Mucosa of descending colon (tissue), 3 donors: ENCODE measurements around the gene MYO9B. TPM values are rescaled to one million over a fixed set of nuclear protein-coding genes. Genes with fewer than 3 reads are reported as not detected.

ENCODE experiments used
- ATAC-seq: fragments of 200-7000 bp; cut with Tn5 transposase; one replicate; pipeline ENCODE4 v1.9.1; 2020; ENCODE audit warnings: mild to moderate bottlenecking, moderate library complexity
- DNase-seq, 3 donors: peaks; one replicate each; pipeline ENCODE4 v3.0.0-alpha.2; 2020
- H3K36me3 ChIP-seq: fragments of 200-600 bp; one replicate; pipeline ENCODE4 v1.8.0; 2021; ENCODE audit warnings: low read depth, mild to moderate bottlenecking
- H3K4me1 ChIP-seq: fragments of 200-600 bp; one replicate; pipeline ENCODE4 v1.8.0; 2021; ENCODE audit warnings: low read depth, mild to moderate bottlenecking
- H3K4me3 ChIP-seq: fragments of 200-600 bp; one replicate; pipeline ENCODE4 v1.8.0; 2021; ENCODE audit warnings: mild to moderate bottlenecking
- H3K9me3 ChIP-seq: fragments of 200-600 bp; one replicate; pipeline ENCODE4 v1.8.0; 2021; ENCODE audit warnings: mild to moderate bottlenecking
- intact Hi-C, 2 donors: fragments of 100-400 bp; cut with DNase I in 1 of 2; cut with micrococcal nuclease in 1 of 2; formaldehyde crosslinking; loops; one replicate each; pipeline versions ENCODE4 v1.11.0 to v1.11.1; 2022; cut with DNase I, micrococcal nuclease
- total RNA-seq, 3 donors: library from RNA; stranded (reverse); fragmentation: NEBNext Ultra II Directional in 2 of 3; extraction: Animal tissue kit (Norgen Biotek cat#: 25700) in 2 of 3; gene quantifications; one replicate each; pipeline versions ENCODE4 v1.2.1 to v1.2.4, GENCODE V29; 2021 to 2023
- TF ChIP-seq, protein P1 (sequence below): fragments of 200-600 bp; IDR thresholded peaks from one replicate; pipeline ENCODE4 v1.8.0; 2022; ENCODE audit warnings: antibody characterized with exemption, mild to moderate bottlenecking
- donor health status: DM: no; HTN: no; CAD: no; lungs with moderate emphysema.
- donor health status: DM: no; HTN: no; CAD: no.
- donor health status: DM: no; HTN: yes; CAD: no.

The MYO9B gene
- total RNA-seq, 3 donors from 2014 or later = 73.7 to 91.8 (median 90.8) TPM

DNA sequence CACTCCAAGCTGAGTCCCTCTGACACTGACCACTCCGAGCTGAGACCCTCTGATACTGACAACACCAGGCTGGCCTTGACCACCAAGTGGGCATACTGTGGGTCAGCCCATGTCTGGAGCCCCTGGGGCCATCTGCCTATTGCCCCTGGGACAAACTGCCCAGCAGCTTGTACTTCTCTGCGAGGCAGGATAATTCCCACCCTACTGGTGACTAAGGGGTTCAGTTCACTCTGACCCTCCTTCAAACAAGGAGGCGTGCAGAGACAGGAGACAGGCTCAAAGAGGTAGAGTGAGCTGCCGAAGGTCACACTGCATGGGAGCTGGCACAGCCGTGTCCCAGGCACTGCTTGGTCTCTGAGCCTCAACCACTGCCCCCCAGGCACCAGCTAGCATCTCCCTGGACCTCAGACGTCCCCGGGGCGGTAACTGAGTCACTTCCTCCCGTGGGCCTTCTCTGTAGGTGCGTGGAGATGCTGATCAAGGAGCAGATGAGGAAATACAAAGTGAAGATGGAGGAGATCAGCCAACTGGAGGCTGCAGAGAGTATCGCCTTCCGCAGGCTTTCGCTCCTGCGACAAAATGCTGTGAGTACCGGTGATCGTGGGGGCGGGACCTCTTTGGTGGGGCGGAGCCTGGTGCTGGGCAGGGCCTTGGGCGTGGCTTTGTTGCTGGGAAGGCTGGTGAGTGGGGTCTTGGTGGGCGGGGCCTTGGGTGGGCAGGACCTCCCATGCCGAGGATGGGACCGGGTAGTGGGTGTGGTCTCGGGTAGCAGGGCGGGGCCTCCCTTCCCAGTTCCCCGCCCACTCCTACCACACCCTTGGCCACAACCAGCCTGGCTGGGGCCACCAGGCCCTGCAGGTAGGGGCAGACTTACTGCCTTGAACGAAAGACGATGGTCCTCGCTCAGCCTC, 133.8 kb downstream of the MYO9B start:
- DNase-seq (peak; percentile 45 to 75 (median 56)), ATAC-seq (peak; percentile 52)
- TF ChIP-seq, protein P1, sequence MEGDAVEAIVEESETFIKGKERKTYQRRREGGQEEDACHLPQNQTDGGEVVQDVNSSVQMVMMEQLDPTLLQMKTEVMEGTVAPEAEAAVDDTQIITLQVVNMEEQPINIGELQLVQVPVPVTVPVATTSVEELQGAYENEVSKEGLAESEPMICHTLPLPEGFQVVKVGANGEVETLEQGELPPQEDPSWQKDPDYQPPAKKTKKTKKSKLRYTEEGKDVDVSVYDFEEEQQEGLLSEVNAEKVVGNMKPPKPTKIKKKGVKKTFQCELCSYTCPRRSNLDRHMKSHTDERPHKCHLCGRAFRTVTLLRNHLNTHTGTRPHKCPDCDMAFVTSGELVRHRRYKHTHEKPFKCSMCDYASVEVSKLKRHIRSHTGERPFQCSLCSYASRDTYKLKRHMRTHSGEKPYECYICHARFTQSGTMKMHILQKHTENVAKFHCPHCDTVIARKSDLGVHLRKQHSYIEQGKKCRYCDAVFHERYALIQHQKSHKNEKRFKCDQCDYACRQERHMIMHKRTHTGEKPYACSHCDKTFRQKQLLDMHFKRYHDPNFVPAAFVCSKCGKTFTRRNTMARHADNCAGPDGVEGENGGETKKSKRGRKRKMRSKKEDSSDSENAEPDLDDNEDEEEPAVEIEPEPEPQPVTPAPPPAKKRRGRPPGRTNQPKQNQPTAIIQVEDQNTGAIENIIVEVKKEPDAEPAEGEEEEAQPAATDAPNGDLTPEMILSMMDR = no peak
- H3K4me1 ChIP-seq = no peaks in the 10 kb centered on the region
- no peaks in the 10 kb centered on the region for H3K9me3 ChIP-seq
- intact Hi-C loops = no loop called here
- no peak overlapping the region for H3K4me3 ChIP-seq
- no peaks in the 10 kb centered on the region for H3K36me3 ChIP-seq

DNA sequence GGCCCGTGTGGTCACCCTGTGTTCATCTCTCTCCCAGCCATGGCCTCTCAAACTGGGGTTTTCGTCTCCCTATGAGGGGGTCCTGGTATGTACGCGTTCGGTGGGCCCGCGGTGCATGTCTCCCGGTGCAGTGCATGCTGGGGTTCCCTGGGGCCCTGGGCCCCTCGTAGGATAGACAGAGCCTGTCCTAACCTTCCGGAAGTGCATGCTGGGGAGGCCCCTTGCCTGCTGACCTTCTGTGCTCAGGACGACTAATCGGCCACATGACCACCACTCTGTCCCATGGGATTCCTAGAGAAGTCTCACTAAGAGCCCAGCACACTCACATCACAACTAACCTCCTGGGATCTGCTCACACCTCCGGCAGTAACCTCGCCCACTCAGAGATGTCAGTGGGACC, 134.7 kb downstream of the MYO9B start:
- no peak for DNase-seq
- no peaks in the 10 kb centered on the region for H3K4me1 ChIP-seq
- no peaks in the 10 kb centered on the region for H3K36me3 ChIP-seq
- H3K9me3 ChIP-seq = no peaks in the 10 kb centered on the region
- H3K4me3 ChIP-seq = no peak overlapping the region
- intact Hi-C loops = no loop called here
- ATAC-seq = no peak
- TF ChIP-seq, protein P1 = no peak

DNA sequence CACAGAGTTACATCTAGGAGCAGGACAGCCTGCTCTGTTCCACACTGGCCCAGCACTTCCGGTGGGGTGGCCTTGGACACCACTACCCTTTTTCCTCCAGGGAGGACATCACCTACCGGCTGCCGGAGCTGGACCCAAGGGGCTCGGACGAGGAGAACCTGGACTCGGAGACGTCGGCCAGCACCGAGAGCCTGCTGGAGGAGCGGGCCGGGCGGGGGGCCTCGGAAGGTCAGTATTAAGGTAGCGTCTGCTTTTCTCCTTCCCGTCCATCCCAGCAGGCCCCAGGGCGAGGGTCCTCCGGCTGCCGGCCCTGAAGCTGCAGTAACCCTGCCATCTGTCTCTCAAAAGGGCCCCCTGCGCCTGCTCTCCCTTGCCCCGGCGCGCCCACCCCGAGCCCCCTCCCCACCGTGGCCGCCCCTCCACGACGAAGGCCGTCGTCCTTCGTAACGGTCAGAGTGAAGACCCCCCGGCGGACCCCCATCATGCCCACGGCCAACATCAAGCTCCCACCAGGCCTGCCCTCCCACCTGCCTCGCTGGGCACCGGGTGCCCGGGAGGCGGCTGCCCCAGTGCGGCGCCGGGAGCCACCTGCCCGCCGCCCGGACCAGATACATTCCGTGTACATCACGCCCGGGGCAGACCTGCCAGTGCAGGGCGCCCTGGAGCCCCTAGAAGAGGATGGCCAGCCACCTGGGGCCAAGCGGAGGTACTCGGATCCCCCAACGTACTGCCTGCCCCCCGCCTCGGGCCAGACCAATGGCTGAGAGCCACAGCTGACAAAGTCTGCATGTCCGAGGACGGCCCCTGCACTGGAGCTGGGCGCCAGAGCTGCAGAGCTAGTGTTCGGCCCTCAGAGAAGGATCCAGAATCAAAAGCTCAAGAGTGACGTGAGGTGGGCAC, 136.2 kb downstream of the MYO9B start:
- Histone ChIP-seq H3K4me1 (no peaks in the 10 kb centered on the region), H3K4me3 (no peak overlapping the region), H3K9me3 (no peaks in the 10 kb centered on the region), H3K36me3 (no peaks in the 10 kb centered on the region)
- TF ChIP-seq, protein P1 = no peak
- DNase-seq = no peak
- no peak for ATAC-seq
- intact Hi-C loops = no loop called here

DNA sequence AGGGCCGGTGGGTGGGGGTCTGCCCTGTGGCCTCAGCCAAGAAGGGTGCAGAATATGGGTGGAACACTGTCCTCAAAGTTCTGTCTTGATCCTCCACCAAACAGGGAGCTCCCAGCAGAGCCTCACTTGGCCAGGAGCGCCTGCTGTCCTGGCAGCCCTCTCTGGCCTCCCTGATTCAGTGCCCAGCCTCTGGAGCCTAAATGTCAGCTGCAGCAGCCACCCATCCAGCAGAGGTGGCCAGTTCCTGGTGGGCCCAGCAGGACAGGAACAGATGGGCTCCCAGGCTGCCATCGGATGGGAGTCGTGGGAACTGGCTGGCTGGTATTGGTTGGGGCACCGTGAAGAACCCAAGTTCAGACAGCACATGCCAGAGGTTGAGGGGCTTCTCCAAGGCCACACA, 137.8 kb downstream of the MYO9B start:
- Histone ChIP-seq H3K9me3 (no peaks in the 10 kb centered on the region), H3K36me3 (no peaks in the 10 kb centered on the region), H3K4me3 (no peak overlapping the region), H3K4me1 (no peaks in the 10 kb centered on the region)
- intact Hi-C loops = no loop called here
- TF ChIP-seq, protein P1 = no peak
- ATAC-seq (no peak), DNase-seq (no peak)

DNA sequence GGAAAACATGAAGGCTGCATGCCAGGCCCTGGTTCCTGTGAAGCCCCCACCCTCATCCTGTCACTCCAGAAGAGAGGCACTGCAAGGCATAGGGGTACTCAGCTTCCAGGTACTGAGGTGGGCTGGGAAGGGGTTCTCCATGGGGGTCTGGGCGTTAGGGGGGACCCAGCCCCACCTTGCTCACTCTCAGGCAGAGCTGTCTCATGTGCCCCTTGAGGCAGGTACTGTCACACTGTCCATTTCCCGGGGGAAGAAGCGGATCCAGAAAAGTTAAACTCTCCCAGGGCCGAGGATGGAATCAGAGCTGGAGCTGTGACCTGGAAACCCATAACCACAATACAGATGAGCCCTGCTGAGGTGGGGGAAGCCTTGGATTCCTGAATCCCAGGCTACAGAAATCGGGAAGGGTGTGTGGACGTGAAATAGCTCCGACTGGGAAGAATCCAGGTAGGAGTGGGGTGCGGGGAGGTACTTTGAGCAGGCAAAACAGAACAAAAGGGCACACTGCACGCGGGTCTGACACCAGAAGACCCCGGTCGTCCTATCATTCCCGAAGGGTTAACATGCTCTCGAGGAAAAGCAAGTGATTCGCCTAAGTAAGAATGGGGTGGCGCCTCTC, 139.0 kb downstream of the MYO9B start:
- peak in 1 of 3 donors; percentile 26 for DNase-seq
- Histone ChIP-seq H3K4me3 (peak overlapping the region; percentile 27), H3K9me3 (no peaks in the 10 kb centered on the region), H3K36me3 (no peaks in the 10 kb centered on the region), H3K4me1 (no peaks in the 10 kb centered on the region)
- intact Hi-C loops = no loop called here
- no peak for ATAC-seq
- TF ChIP-seq, protein P1 = no peak
